Measurements from ENCODE around the gene CBFB.

The CBFB gene

GRCh38 chr16:67128417-67128816 lies 99.5 kb downstream of the CBFB start:
- no peak for DNase-seq (ENCODE audit: extremely low spot score)
- no peak for TF ChIP-seq CTCF (IDR thresholded peaks at IDR 0.05; ENCODE audit: control extremely low read depth, extremely low read depth, low read depth, missing control alignments)
- CTCF ChIA-PET: interaction anchor here (0.7 to 6.8 kb wide), 6 partner anchors 10 to 110 kb away, joined by 3 to 33 read pairs (median 5); no protein-coding TSS in a partner anchor
- POLR2A ChIA-PET: no interaction called here

DNA sequence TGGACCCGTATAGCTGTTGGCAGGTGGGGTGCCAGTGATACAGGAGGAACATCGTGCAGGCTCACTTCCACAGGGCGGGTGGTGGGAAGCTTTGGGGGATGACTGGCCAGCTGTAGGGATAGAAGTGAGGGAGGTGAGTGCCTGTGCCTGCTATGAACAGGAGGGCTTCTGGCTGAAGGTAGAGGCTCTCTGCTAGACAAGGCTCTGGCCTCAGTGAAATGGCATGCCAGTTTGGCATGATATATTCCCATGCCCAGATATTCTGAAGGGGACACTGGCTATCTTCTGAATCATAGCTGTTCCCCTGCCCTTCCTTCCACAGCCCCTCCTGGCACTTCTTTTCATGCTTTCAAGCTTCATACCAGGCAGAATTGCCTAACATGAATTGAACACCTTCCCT lies 99.9 kb downstream of the CBFB start:
- CTCF ChIA-PET: interaction anchor here (0.7 to 6.8 kb wide), 7 partner anchors 10 to 111 kb away, joined by 3 to 33 read pairs (median 4); no protein-coding TSS in a partner anchor
- no peak for TF ChIP-seq CTCF (IDR thresholded peaks at IDR 0.05; ENCODE audit: control extremely low read depth, extremely low read depth, low read depth, missing control alignments)
- DNase-seq (ENCODE audit: extremely low spot score): no peak
- POLR2A ChIA-PET: no interaction called here

DNA sequence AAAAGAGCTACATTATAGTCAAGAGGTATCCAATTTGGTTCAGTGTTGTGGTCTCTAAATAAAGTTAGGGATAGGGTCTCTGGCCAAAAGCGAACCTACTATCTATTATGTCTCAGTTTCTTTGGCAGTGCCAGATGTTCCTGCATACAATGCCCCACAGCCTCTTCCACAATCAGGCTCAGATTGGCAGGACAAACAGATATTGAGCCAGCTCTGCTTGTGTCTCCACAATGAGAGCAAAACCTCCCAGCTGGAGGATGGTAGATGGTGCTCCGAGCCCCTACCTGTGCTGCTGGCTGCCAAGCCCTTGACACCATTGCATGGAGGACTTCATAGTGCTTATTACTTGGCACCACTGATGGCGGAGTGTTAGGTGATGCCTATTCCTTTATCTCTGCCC lies 100.5 kb downstream of the CBFB start:
- DNase-seq (ENCODE audit: extremely low spot score): no peak
- TF ChIP-seq CTCF (IDR thresholded peaks at IDR 0.05; ENCODE audit: control extremely low read depth, extremely low read depth, low read depth, missing control alignments): no peak
- CTCF ChIA-PET: interaction anchor here (1.0 to 6.8 kb wide), 5 partner anchors 11 to 111 kb away, joined by 3 to 33 read pairs (median 7); no protein-coding TSS in a partner anchor
- POLR2A ChIA-PET: no interaction called here

GRCh38 chr16:67137605-67138004 lies 108.7 kb downstream of the CBFB start:
- POLR2A ChIA-PET: interaction anchor here (1.0 kb wide), 1 partner anchor 38 kb away, joined by 6 read pairs; no protein-coding TSS in a partner anchor
- DNase-seq (ENCODE audit: extremely low spot score): no peak
- CTCF ChIA-PET: interaction anchor here (0.7 to 3.1 kb wide), 6 partner anchors 14 to 166 kb away, joined by 3 to 12 read pairs (median 3); no protein-coding TSS in a partner anchor
- TF ChIP-seq CTCF (IDR thresholded peaks at IDR 0.05; ENCODE audit: control extremely low read depth, extremely low read depth, low read depth, missing control alignments): no peak

GRCh38 chr16:67141391-67141790 lies 112.4 kb downstream of the CBFB start:
- ChIA-PET POLR2A (interaction anchor here (1.2 kb wide), 1 partner anchor 9 kb away, joined by 5 read pairs; the partner anchor contains the start of gene B3GNT9), CTCF (interaction anchor here (0.9 to 7.5 kb wide), 8 partner anchors 10 to 128 kb away, joined by 3 to 71 read pairs (median 4); no protein-coding TSS in a partner anchor)
- DNase-seq (ENCODE audit: extremely low spot score): no peak
- no peak for TF ChIP-seq CTCF (IDR thresholded peaks at IDR 0.05; ENCODE audit: control extremely low read depth, extremely low read depth, low read depth, missing control alignments)

GRCh38 chr16:67142342-67142741 lies 113.4 kb downstream of the CBFB start:
- TF ChIP-seq CTCF (IDR thresholded peaks at IDR 0.05; ENCODE audit: control extremely low read depth, extremely low read depth, low read depth, missing control alignments): no peak
- CTCF ChIA-PET: interaction anchor here (0.9 to 7.5 kb wide), 6 partner anchors 9 to 144 kb away, joined by 3 to 71 read pairs (median 4); no protein-coding TSS in a partner anchor
- DNase-seq (ENCODE audit: extremely low spot score): no peak
- POLR2A ChIA-PET: no interaction called here

Measured in GM10248 (cell line).